H9 (cell line): ENCODE results near the gene MSANTD1. TPM values are rescaled to one million over a fixed set of nuclear protein-coding genes. Genes with fewer than 3 reads are reported as not detected.

Source experiments
- DNase-seq: peaks from one replicate; pipeline ENCODE4 v3.0.0-alpha.2; 2017
- H2AFZ ChIP-seq: one replicate; pipeline ENCODE4 v1.6.1; 2013; ENCODE audit warnings: mild to moderate bottlenecking, low read length, control low read depth, moderate library complexity
- H2AK5ac ChIP-seq: 2 replicates; pipeline ENCODE4 v1.6.1; 2013; ENCODE audit warnings: low read length, control low read depth, mixed read lengths; ENCODE audit not compliant: insufficient read length
- H2BK120ac ChIP-seq: one replicate; pipeline ENCODE4 v1.6.1; 2013; ENCODE audit warnings: low read depth, mild to moderate bottlenecking, low read length, control low read depth, inconsistent platforms; ENCODE audit not compliant: poor library complexity, severe bottlenecking
- H2BK12ac ChIP-seq: 2 replicates; pipeline ENCODE4 v1.6.1; 2013; ENCODE audit warnings: low read length, control low read depth, mixed read lengths, low read depth; ENCODE audit not compliant: insufficient read length
- H2BK15ac ChIP-seq: 2 replicates; pipeline ENCODE4 v1.6.1; 2013; ENCODE audit warnings: low read depth, low read length, control low read depth
- H2BK20ac ChIP-seq: one replicate; pipeline ENCODE4 v1.6.1; 2013; ENCODE audit warnings: low read depth, mild to moderate bottlenecking, low read length, control low read depth, inconsistent platforms; ENCODE audit not compliant: poor library complexity, severe bottlenecking
- H2BK5ac ChIP-seq: 2 replicates; pipeline ENCODE4 v1.6.1; 2013; ENCODE audit warnings: low read length, control low read depth, mixed read lengths; ENCODE audit not compliant: insufficient read length
- H3K14ac ChIP-seq: 2 replicates; pipeline ENCODE4 v1.6.1; 2013; ENCODE audit warnings: low read length, control low read depth; ENCODE audit not compliant: insufficient read depth
- H3K18ac ChIP-seq: 2 replicates; pipeline ENCODE4 v1.6.1; 2013; ENCODE audit warnings: low read depth, mild to moderate bottlenecking, mixed read lengths, low read length, control low read depth; ENCODE audit not compliant: insufficient read length
- H3K23ac ChIP-seq: 2 replicates; pipeline ENCODE4 v1.6.1; 2013; ENCODE audit warnings: low read length, control low read depth, mixed read lengths, low read depth; ENCODE audit not compliant: insufficient read length
- H3K23me2 ChIP-seq: 2 replicates; pipeline ENCODE4 v1.6.1; 2013; ENCODE audit warnings: low read depth, mild to moderate bottlenecking, mixed read lengths, low read length, control low read depth; ENCODE audit not compliant: insufficient read length, poor library complexity, severe bottlenecking
- H3K27ac ChIP-seq: 2 replicates; pipeline ENCODE4 v1.5.1; 2013; ENCODE audit warnings: low read length, control low read depth, mixed read lengths, low read depth; ENCODE audit not compliant: insufficient read length
- H3K27me3 ChIP-seq: 2 replicates; pipeline ENCODE4 v1.6.1; 2013; ENCODE audit warnings: low read length, control low read depth, inconsistent platforms; ENCODE audit not compliant: insufficient read depth
- H3K4ac ChIP-seq: 2 replicates; pipeline ENCODE4 v1.6.1; 2013; ENCODE audit warnings: low read depth, mild to moderate bottlenecking, control low read depth, inconsistent platforms, low read length, moderate library complexity
- H3K4me1 ChIP-seq: 2 replicates; pipeline ENCODE4 v1.6.1; 2013; ENCODE audit warnings: low read length, control low read depth, inconsistent platforms; ENCODE audit not compliant: insufficient read depth
- H3K4me2 ChIP-seq: 2 replicates; pipeline ENCODE4 v1.6.1; 2013; ENCODE audit warnings: low read length, control low read depth, mixed read lengths; ENCODE audit not compliant: insufficient read length, insufficient read depth
- H3K56ac ChIP-seq: 2 replicates; pipeline ENCODE4 v1.6.1; 2013; ENCODE audit warnings: low read depth, mild to moderate bottlenecking, mixed read lengths, low read length, control low read depth; ENCODE audit not compliant: insufficient read length
- H3K79me1 ChIP-seq: 2 replicates; pipeline ENCODE4 v1.6.1; 2013; ENCODE audit warnings: low read depth, mild to moderate bottlenecking, moderate library complexity, low read length, control low read depth, inconsistent platforms; ENCODE audit not compliant: insufficient read depth, poor library complexity, severe bottlenecking
- H3K79me2 ChIP-seq: 2 replicates; pipeline ENCODE4 v1.6.1; 2013; ENCODE audit warnings: low read length, control low read depth, inconsistent platforms; ENCODE audit not compliant: insufficient read depth
- H3K9ac ChIP-seq: 2 replicates; pipeline ENCODE4 v1.6.1; 2013; ENCODE audit warnings: low read length, control low read depth, mixed read lengths; ENCODE audit not compliant: insufficient read length; ENCODE audit errors: extremely low read depth
- H3K9me3 ChIP-seq: one replicate; pipeline ENCODE4 v1.6.1; 2013; ENCODE audit warnings: low read depth, low read length, inconsistent platforms; ENCODE audit not compliant: control insufficient read depth
- H3T11ph ChIP-seq: one replicate; pipeline ENCODE4 v1.6.1; 2013; ENCODE audit warnings: mild to moderate bottlenecking, low read length, control low read depth, inconsistent platforms
- H4K20me1 ChIP-seq: one replicate; pipeline ENCODE4 v1.6.1; 2013; ENCODE audit not compliant: control insufficient read depth, insufficient read length, insufficient read depth
- H4K5ac ChIP-seq: 2 replicates; pipeline ENCODE4 v1.6.1; 2013; ENCODE audit warnings: low read depth, mild to moderate bottlenecking, mixed read lengths, low read length, control low read depth; ENCODE audit not compliant: insufficient read length
- H4K8ac ChIP-seq: replicated peaks from 2 replicates; pipeline ENCODE4 v1.6.1; 2013; ENCODE audit warnings: low read length, control low read depth, mixed read lengths, low read depth; ENCODE audit not compliant: insufficient read length
- H4K91ac ChIP-seq: 2 replicates; pipeline ENCODE4 v1.6.1; 2013; ENCODE audit warnings: low read depth, mild to moderate bottlenecking, moderate library complexity, mixed read lengths, low read length, control low read depth; ENCODE audit not compliant: insufficient read length
- H3K27ac Mint-ChIP-seq, 3 experiments: 2 replicates in 2 of 3; 3 replicates in 1 of 3; pipeline ENCODE4 v1.8.0; 2020 to 2021; ENCODE audit warnings: mixed read lengths in 3 of 3, mild to moderate bottlenecking in 1 of 3, moderate library complexity in 1 of 3
- H3K27me3 Mint-ChIP-seq: 2 replicates; pipeline ENCODE4 v1.8.0; 2021; ENCODE audit warnings: low read depth, mild to moderate bottlenecking, moderate library complexity, mixed read lengths
- H3K36me3 Mint-ChIP-seq, 3 experiments: 2 replicates in 2 of 3; 3 replicates in 1 of 3; pipeline ENCODE4 v1.8.0; 2020 to 2021; ENCODE audit warnings: low read depth in 3 of 3, mixed read lengths in 3 of 3; ENCODE audit not compliant: insufficient read depth in 1 of 3
- H3K4me1 Mint-ChIP-seq, 2 experiments: 2 replicates each; pipeline ENCODE4 v1.8.0; 2020; ENCODE audit warnings: mixed read lengths in 2 of 2
- H3K4me3 Mint-ChIP-seq, 2 experiments: 2 replicates in 1 of 2; 3 replicates in 1 of 2; pipeline ENCODE4 v1.8.0; 2020 to 2021; ENCODE audit warnings: mild to moderate bottlenecking in 2 of 2, mixed read lengths in 2 of 2, moderate library complexity in 1 of 2
- H3K9me3 Mint-ChIP-seq, 2 experiments: 2 replicates in 1 of 2; 3 replicates in 1 of 2; pipeline ENCODE4 v1.8.0; 2020; ENCODE audit warnings: mild to moderate bottlenecking in 2 of 2, mixed read lengths in 2 of 2, moderate library complexity in 1 of 2
- CTCF ChIP-seq: fragments of 200-600 bp; sonication (generic); conservative IDR thresholded peaks from 3 replicates; pipeline ENCODE4 v1.8.0; 2021; ENCODE audit warnings: antibody characterized with exemption, mild to moderate bottlenecking
- WGBS: extraction: QIAGEN DNeasy Blood & Tissue Kit; methylation state at CpG from one replicate; pipeline ENCODE4 v1.1.7; 2013; ENCODE audit warnings: missing lambda C conversion rate, low lambda C conversion rate, mixed read lengths; ENCODE audit not compliant: insufficient read length; ENCODE audit errors: extremely low coverage; 5-methylcytosine and 5-hydroxymethylcytosine counted together
- total RNA-seq: library from RNA; stranded (reverse); gene quantifications from 2 replicates; pipeline ENCODE4 v1.2.1, GENCODE V29; 2021

Gene MSANTD1
- total RNA-seq, 1 experiment from 2014 or later = 0.83 TPM

DNA sequence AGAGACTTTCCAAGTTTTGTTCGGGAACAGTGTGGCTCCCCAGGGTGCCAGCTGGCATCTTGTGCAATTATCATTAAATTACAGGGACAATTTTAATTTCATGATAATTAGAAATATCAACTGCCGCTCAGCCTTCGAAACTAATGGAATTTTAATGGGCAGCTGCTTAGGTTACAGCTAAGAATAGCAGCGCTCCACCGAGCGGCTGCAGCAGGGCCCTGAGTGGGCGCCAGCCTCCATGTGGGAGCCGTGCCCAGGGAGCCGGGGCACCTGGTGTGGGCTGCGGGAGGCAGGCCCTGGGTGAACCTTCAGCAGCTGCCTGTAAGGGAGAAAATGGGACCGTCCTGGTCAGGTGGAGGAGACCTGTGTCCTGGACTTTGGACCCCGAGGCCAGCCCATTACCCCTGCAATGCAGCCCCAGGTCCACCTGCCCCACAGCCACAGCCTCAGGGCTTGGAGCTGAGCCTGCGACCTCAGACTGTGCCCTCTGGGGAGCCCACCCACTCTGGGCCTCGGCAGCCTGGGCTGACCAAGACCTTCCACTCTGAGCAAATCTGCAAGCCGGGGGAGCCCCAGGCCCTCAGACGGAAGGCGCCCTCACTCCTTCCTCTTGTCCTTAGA is 21.1 kb downstream of the MSANTD1 start:
- Mint-ChIP-seq H3K9me3 (no peaks in the 10 kb centered on the region), H3K4me3 (no peak overlapping the region), H3K36me3 (no peaks in the 10 kb centered on the region), H3K27me3 (peaks cover 8% of the 10 kb centered on the region), H3K4me1 (peaks cover 4 to 14% of the 10 kb centered on the region in 2 experiments; a peak in 3 of 4 replicates), H3K27ac (no peak overlapping the region)
- no peak overlapping the region for H3K9ac ChIP-seq
- no peak overlapping the region for H4K5ac ChIP-seq
- no peak overlapping the region for H4K91ac ChIP-seq
- no peak overlapping the region for H3K4ac ChIP-seq
- H3K18ac ChIP-seq = no peak overlapping the region
- no peaks in the 10 kb centered on the region for H3K79me2 ChIP-seq
- no peak overlapping the region for H3K14ac ChIP-seq
- no peaks in the 10 kb centered on the region for H3K27me3 ChIP-seq
- no peaks in the 10 kb centered on the region for H3K9me3 ChIP-seq
- no peak overlapping the region for H3K4me2 ChIP-seq
- H3K23me2 ChIP-seq = no peaks in the 10 kb centered on the region
- H3T11ph ChIP-seq = no peak overlapping the region
- TF ChIP-seq CTCF = no peak
- H2BK20ac ChIP-seq = no peak overlapping the region
- no peak overlapping the region for H2BK120ac ChIP-seq
- no peak overlapping the region for H4K8ac ChIP-seq
- H4K20me1 ChIP-seq = no peaks in the 10 kb centered on the region
- no peak overlapping the region for H2AFZ ChIP-seq
- H3K56ac ChIP-seq = no peak overlapping the region
- no peak overlapping the region for H2BK5ac ChIP-seq
- H3K27ac ChIP-seq = no peak overlapping the region
- H3K4me1 ChIP-seq = no peaks in the 10 kb centered on the region
- H2AK5ac ChIP-seq = no peak overlapping the region
- WGBS = no CpG with 5 or more reads among the region's 17 CpGs
- no peaks in the 10 kb centered on the region for H3K79me1 ChIP-seq
- H2BK15ac ChIP-seq = no peak overlapping the region
- DNase-seq = no peak
- H2BK12ac ChIP-seq = no peak overlapping the region
- H3K23ac ChIP-seq = no peak overlapping the region
